Measurements from ENCODE around the gene HBEGF. TPM values are rescaled to one million over a fixed set of nuclear protein-coding genes. Genes with fewer than 3 reads are reported as not detected.
A peak's percentile ranks its signal among the peaks of the same experiment; 100 is the strongest.

The HBEGF gene
- total RNA-seq (2021; ENCODE audit: unreplicated experiment) (12.3 TPM), Bru-seq, nascent RNA (percentile 82 among the genes with signal in this experiment), BruChase-seq, experiment 1, labeled RNA remaining after a 6-hour chase (percentile 64 among the genes with signal in this experiment), BruChase-seq, experiment 2, labeled RNA remaining after a 2-hour chase (percentile 74 among the genes with signal in this experiment)
- 20.8 and 21.7 TPM in 2 replicates for polyA plus RNA-seq (2012)
- long read RNA-seq, transcript HBEGF-201 (6 exons, 2,386 nt): major isoform, 23 of 34 reads
- long read RNA-seq, partial matches to known transcripts: 4 of 34 reads
- long read RNA-seq, other reads (novel, unspliced or antisense): 3 of 34 reads

GRCh38 chr5:140346348-140347221 is at the start of gene HBEGF:
Gene HBEGF (minus strand): TSS chr5:140346603. CDS start chr5:140346328, 275 bp downstream.
- no peaks in the 10 kb centered on the region for H3K27me3 ChIP-seq (ENCODE audit: insufficient read depth, low read length)
- H3K36me3 ChIP-seq (ENCODE audit: control insufficient read depth in 1 of 2, insufficient read depth in 2 of 2, low read length in 2 of 2): peaks cover 0 to 8% of the 10 kb centered on the region in 2 experiments; a peak in 1 of 4 replicates
- H3K27ac ChIP-seq (ENCODE audit: low read depth, low read length): peak within 1 kb of the TSS; percentile 68
- peak within 1 kb of the TSS; percentile 66 to 76 for H3K4me3 ChIP-seq (replicated peaks in 1 of 2; ENCODE audit: low read depth in 1 of 2, low read length in 2 of 2)
- H2AFZ ChIP-seq (ENCODE audit: low read depth, low read length, poor library complexity, severe bottlenecking): peak within 1 kb of the TSS; percentile 67
- peaks cover 22 to 43% of the 10 kb centered on the region in 2 experiments for H3K4me1 ChIP-seq (ENCODE audit: control insufficient read depth in 1 of 2, insufficient read depth in 2 of 2, low read length in 2 of 2)
- ATAC-seq (peak; percentile 82), DNase-seq (ENCODE audit: low read depth, low spot score) (peak; percentile 74)
- H3K79me2 ChIP-seq (ENCODE audit: insufficient read depth, low read length): no peaks in the 10 kb centered on the region
- no peaks in the 10 kb centered on the region for H3K9me3 ChIP-seq (ENCODE audit: control insufficient read depth in 1 of 2, insufficient read depth in 1 of 2, low read depth in 1 of 2, low read length in 2 of 2)
- H3K9me2 ChIP-seq (ENCODE audit: insufficient read depth): no peaks in the 10 kb centered on the region
- no peaks in the 10 kb centered on the region for H4K20me1 ChIP-seq (ENCODE audit: insufficient read depth)
- intact Hi-C loops (cut with micrococcal nuclease): loop anchor here (1.0 kb wide), 1 partner anchor 102 kb away; no protein-coding TSS in a partner anchor
- TF ChIP-seq ZBTB33 (IDR thresholded peaks at IDR 0.05; ENCODE audit: extremely low read depth, insufficient replicate concordance, low read length): peak; percentile 10
- no peak for TF ChIP-seq FOSL1 (IDR thresholded peaks at IDR 0.05; ENCODE audit: low read depth)
- TF ChIP-seq EZH2 (IDR thresholded peaks at IDR 0.05): no peak
- TF ChIP-seq POLR2AphosphoS5 (IDR thresholded peaks at IDR 0.05; ENCODE audit: low read depth, low read length): peak; percentile 97
- TF ChIP-seq ZFX (IDR thresholded peaks at IDR 0.05): peak; percentile 61; the same call in 1 of the 2 replicates
- TF ChIP-seq YY1 (IDR thresholded peaks at IDR 0.05; ENCODE audit: extremely low read depth, insufficient replicate concordance, low read depth, low read length): no peak
- TF ChIP-seq SIN3A (IDR thresholded peaks at IDR 0.05; ENCODE audit: low read depth): no peak
- TF ChIP-seq CTCF (IDR thresholded peaks at IDR 0.05 in 2 of 3, conservative IDR thresholded peaks at IDR 0.05 in 1 of 3; ENCODE audit: borderline replicate concordance in 1 of 3, insufficient read depth in 1 of 3, low read depth in 2 of 3, low read length in 2 of 3): peak in 2 of 3 experiments; percentile 51 to 67; a peak in 4 of 6 replicates
- TF ChIP-seq SP1 (IDR thresholded peaks at IDR 0.05; ENCODE audit: low read depth): no peak
- peak; percentile 82 for TF ChIP-seq POLR2A (IDR thresholded peaks at IDR 0.05; ENCODE audit: borderline replicate concordance, extremely low read depth, insufficient read depth, insufficient read length)
- ChIA-PET RAD21 (ENCODE audit: low non-redundant PET in 1 of 2, low total read pairs in 2 of 2, uncharacterized antibody in 2 of 2, unreplicated experiment in 2 of 2) (interaction anchor here (1.2 to 2.5 kb wide), 6 partner anchors 12 to 107 kb away, joined by 3 to 20 read pairs (median 4); no protein-coding TSS in a partner anchor), CTCF (interaction anchor here (0.5 to 3.2 kb wide), 25 partner anchors 8 to 373 kb away, joined by 3 to 76 read pairs (median 4); partner anchors contain the start of genes IK, NDUFA2 and SLC4A9), POLR2A (interaction anchor here (0.6 to 3.3 kb wide), 31 partner anchors 8 to 380 kb away, joined by 3 to 57 read pairs (median 4); partner anchors contain the start of genes CYSTM1, HARS2, IK and NDUFA2)
- BruUV-seq (replicated peaks): no TSS peak
- H3K4me2 ChIP-seq (ENCODE audit: low read length): peak within 1 kb of the TSS; percentile 93
- peak within 1 kb of the TSS; percentile 70 for H3K9ac ChIP-seq (ENCODE audit: low read length)
